Mammary epithelial cell (primary cell): ENCODE measurements around the gene PLEKHO2.

ENCODE experiments used
- EZH2 ChIP-seq: IDR thresholded peaks from 2 replicates; pipeline ENCODE4 v1.6.1; 2012; ENCODE audit warnings: low read length, inconsistent platforms, borderline replicate concordance
- TF ChIP-seq, protein P1 (sequence below), 2 donors: IDR thresholded peaks in 1 of 2; conservative IDR thresholded peaks in 1 of 2; 2 replicates each; pipeline ENCODE4 v1.5.1; 2011 to 2012; ENCODE audit warnings: inconsistent platforms in 2 of 2, low read length in 2 of 2, mild to moderate bottlenecking in 2 of 2, control low read depth in 1 of 2, low read depth in 1 of 2; ENCODE audit not compliant: insufficient read depth in 1 of 2; ENCODE audit errors: extremely low read depth in 1 of 2

GRCh38 chr15:64909546-64909945 lies 67.8 kb downstream of the PLEKHO2 start:
- TF ChIP-seq, protein P1, sequence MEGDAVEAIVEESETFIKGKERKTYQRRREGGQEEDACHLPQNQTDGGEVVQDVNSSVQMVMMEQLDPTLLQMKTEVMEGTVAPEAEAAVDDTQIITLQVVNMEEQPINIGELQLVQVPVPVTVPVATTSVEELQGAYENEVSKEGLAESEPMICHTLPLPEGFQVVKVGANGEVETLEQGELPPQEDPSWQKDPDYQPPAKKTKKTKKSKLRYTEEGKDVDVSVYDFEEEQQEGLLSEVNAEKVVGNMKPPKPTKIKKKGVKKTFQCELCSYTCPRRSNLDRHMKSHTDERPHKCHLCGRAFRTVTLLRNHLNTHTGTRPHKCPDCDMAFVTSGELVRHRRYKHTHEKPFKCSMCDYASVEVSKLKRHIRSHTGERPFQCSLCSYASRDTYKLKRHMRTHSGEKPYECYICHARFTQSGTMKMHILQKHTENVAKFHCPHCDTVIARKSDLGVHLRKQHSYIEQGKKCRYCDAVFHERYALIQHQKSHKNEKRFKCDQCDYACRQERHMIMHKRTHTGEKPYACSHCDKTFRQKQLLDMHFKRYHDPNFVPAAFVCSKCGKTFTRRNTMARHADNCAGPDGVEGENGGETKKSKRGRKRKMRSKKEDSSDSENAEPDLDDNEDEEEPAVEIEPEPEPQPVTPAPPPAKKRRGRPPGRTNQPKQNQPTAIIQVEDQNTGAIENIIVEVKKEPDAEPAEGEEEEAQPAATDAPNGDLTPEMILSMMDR (conservative IDR thresholded peaks at IDR 0.05 in 1 of 2, IDR thresholded peaks at IDR 0.05 in 1 of 2; ENCODE audit: extremely low read depth in 1 of 2, insufficient read depth in 1 of 2, low read depth in 1 of 2, low read length in 2 of 2) = no peak
- TF ChIP-seq EZH2 = no peak
